Measurements from ENCODE around the gene OR2AK2. TPM values are rescaled to one million over a fixed set of nuclear protein-coding genes. Genes with fewer than 3 reads are reported as not detected.

Gene OR2AK2
- total RNA-seq, 1 donor from 2014 or later: not detected

Other genes with a start within 250 kb of the OR2AK2 start
- 0.72 TPM for gene OR6F1, start 248.6 kb upstream of the OR2AK2 start, total RNA-seq (ENCODE audit: insufficient read depth, low replicate concordance)
- not detected for gene OR14K1, start 226.6 kb upstream of the OR2AK2 start, total RNA-seq (ENCODE audit: insufficient read depth, low replicate concordance)
- 4.6 TPM for gene OR14A2, start 217.1 kb upstream of the OR2AK2 start, total RNA-seq (ENCODE audit: insufficient read depth, low replicate concordance)
- 9.9 TPM for gene OR1C1, start 204.7 kb upstream of the OR2AK2 start, total RNA-seq (ENCODE audit: insufficient read depth, low replicate concordance)
- 2.6 TPM for gene OR14A16, start 141.1 kb upstream of the OR2AK2 start, total RNA-seq (ENCODE audit: insufficient read depth, low replicate concordance)
- gene OR11L1, start 123.3 kb upstream of the OR2AK2 start, total RNA-seq (ENCODE audit: insufficient read depth, low replicate concordance): 0.96 TPM
- 7.7 TPM for gene TRIM58, start 108.0 kb upstream of the OR2AK2 start, total RNA-seq (ENCODE audit: insufficient read depth, low replicate concordance)
- gene OR2W3, start 69.6 kb upstream of the OR2AK2 start, total RNA-seq (ENCODE audit: insufficient read depth, low replicate concordance): 5.5 TPM
- not detected for gene OR2T8, start 45.0 kb upstream of the OR2AK2 start, total RNA-seq (ENCODE audit: insufficient read depth, low replicate concordance)
- gene OR2AJ1, start 40.3 kb upstream of the OR2AK2 start, total RNA-seq (ENCODE audit: insufficient read depth, low replicate concordance): 5.3 TPM
- not detected for gene OR2L8, start 16.4 kb upstream of the OR2AK2 start, total RNA-seq (ENCODE audit: insufficient read depth, low replicate concordance)
- 3.4 TPM for gene OR2L5, start 48.4 kb downstream of the OR2AK2 start, total RNA-seq (ENCODE audit: insufficient read depth, low replicate concordance)
- gene OR2L2, start 64.8 kb downstream of the OR2AK2 start, total RNA-seq (ENCODE audit: insufficient read depth, low replicate concordance): 8.9 TPM
- 3.6 TPM for gene OR2L3, start 81.6 kb downstream of the OR2AK2 start, total RNA-seq (ENCODE audit: insufficient read depth, low replicate concordance)
- gene OR2L13, start 130.0 kb downstream of the OR2AK2 start, total RNA-seq (ENCODE audit: insufficient read depth, low replicate concordance): 3.1 TPM
- gene OR2M5, start 179.9 kb downstream of the OR2AK2 start, total RNA-seq (ENCODE audit: insufficient read depth, low replicate concordance): 3.6 TPM
- 4.8 TPM for gene OR2M2, start 209.6 kb downstream of the OR2AK2 start, total RNA-seq (ENCODE audit: insufficient read depth, low replicate concordance)
- 1.2 TPM for gene OR2M3, start 232.0 kb downstream of the OR2AK2 start, total RNA-seq (ENCODE audit: insufficient read depth, low replicate concordance)

All from umbilical cord (tissue), 1 donor.